Activated CD4-positive, alpha-beta T cell treated with anti-CD3 and anti-CD28 coated beads, Interleukin-2, amount 10 ng/mL, durations not matched to agents 24 days and 14 days (primary cell): ENCODE results near the gene DGKB. TPM values are rescaled to one million over a fixed set of nuclear protein-coding genes. Genes with fewer than 3 reads are reported as not detected.

ENCODE experiments used
- DNase-seq: peaks from one replicate; pipeline ENCODE4 v3.0.0; 2022
- H3K27ac Mint-ChIP-seq: one replicate; pipeline ENCODE4 v1.8.0; 2022; ENCODE audit warnings: mild to moderate bottlenecking, mixed read lengths
- H3K27me3 Mint-ChIP-seq: one replicate; pipeline ENCODE4 v1.8.0; 2022; ENCODE audit warnings: mixed read lengths
- H3K36me3 Mint-ChIP-seq: one replicate; pipeline ENCODE4 v1.8.0; 2022; ENCODE audit warnings: low read depth, mild to moderate bottlenecking, mixed read lengths
- H3K4me1 Mint-ChIP-seq: one replicate; pipeline ENCODE4 v1.8.0; 2021; ENCODE audit warnings: mixed read lengths
- H3K4me3 Mint-ChIP-seq: one replicate; pipeline ENCODE4 v1.8.0; 2022; ENCODE audit warnings: mild to moderate bottlenecking, moderate library complexity, mixed read lengths
- H3K9me3 Mint-ChIP-seq: one replicate; pipeline ENCODE4 v1.8.0; 2021; ENCODE audit warnings: mixed read lengths
- intact Hi-C: fragments of 100-400 bp; cut with micrococcal nuclease; formaldehyde crosslinking; loops from one replicate; pipeline ENCODE4 v1.15.1; 2023
- total RNA-seq: library from RNA; stranded (reverse); gene quantifications from 2 replicates; pipeline ENCODE4 v1.2.3, GENCODE V29; 2022

The DGKB gene
- total RNA-seq, 1 donor from 2014 or later: not detected

- intact Hi-C loops: loop anchor here (2.0 kb wide), 1 partner anchor 1411 kb away; no protein-coding TSS in a partner anchor
- peak; percentile 72 for DNase-seq
- Mint-ChIP-seq H3K9me3 (no peaks in the 10 kb centered on the region), H3K27ac (no peak overlapping the region), H3K27me3 (no peaks in the 10 kb centered on the region), H3K4me1 (no peaks in the 10 kb centered on the region), H3K36me3 (no peaks in the 10 kb centered on the region), H3K4me3 (no peak overlapping the region)
Observed at GRCh38 chr7:14691597-14692203, 210.9 kb downstream of the DGKB start.

DNA sequence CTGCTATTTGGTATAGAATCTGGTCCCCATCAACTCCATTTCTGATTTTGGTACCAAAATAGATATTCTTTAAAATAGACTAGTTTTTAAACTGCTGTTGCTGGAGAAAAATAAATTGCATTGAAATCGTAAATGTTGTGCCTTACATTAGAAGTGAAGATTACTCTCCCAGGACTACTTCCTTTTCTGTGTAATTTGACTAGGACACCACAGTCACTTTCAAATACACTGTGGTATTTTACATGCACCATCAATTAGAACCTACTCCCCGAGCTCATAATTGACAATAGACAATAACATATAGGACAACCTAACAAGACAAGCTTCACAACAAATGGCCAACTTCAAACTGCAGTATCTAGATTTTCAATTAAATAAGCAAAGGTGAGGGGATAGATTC is 211.5 kb downstream of the DGKB start:
- Mint-ChIP-seq H3K4me1 (no peaks in the 10 kb centered on the region), H3K36me3 (no peaks in the 10 kb centered on the region), H3K27me3 (no peaks in the 10 kb centered on the region), H3K9me3 (no peaks in the 10 kb centered on the region), H3K27ac (no peak overlapping the region), H3K4me3 (no peak overlapping the region)
- intact Hi-C loops: loop anchor here (2.0 kb wide), 1 partner anchor 1410 kb away; no protein-coding TSS in a partner anchor
- no peak for DNase-seq

GRCh38 chr7:14690486-14690885 is 212.1 kb downstream of the DGKB start:
- no peaks in the 10 kb centered on the region for H3K9me3 Mint-ChIP-seq
- no peaks in the 10 kb centered on the region for H3K4me1 Mint-ChIP-seq
- H3K4me3 Mint-ChIP-seq: no peak overlapping the region
- no peak for DNase-seq
- no peak overlapping the region for H3K27ac Mint-ChIP-seq
- no peaks in the 10 kb centered on the region for H3K27me3 Mint-ChIP-seq
- intact Hi-C loops: loop anchor here (2.0 kb wide), 1 partner anchor 1410 kb away; no protein-coding TSS in a partner anchor
- H3K36me3 Mint-ChIP-seq: no peaks in the 10 kb centered on the region

- H3K4me1 Mint-ChIP-seq: no peaks in the 10 kb centered on the region
- H3K36me3 Mint-ChIP-seq: no peaks in the 10 kb centered on the region
Observed at GRCh38 chr7:14690075-14690474, 212.5 kb downstream of the DGKB start.

GRCh38 chr7:14688208-14688607 is 214.3 kb downstream of the DGKB start:
- Mint-ChIP-seq H3K4me1 (no peaks in the 10 kb centered on the region), H3K9me3 (no peaks in the 10 kb centered on the region), H3K27ac (no peak overlapping the region), H3K4me3 (no peak overlapping the region), H3K36me3 (no peaks in the 10 kb centered on the region), H3K27me3 (no peaks in the 10 kb centered on the region)
- intact Hi-C loops: no loop called here
- DNase-seq: no peak

More at GRCh38 chr7:14690075-14690474, 212.5 kb downstream of the DGKB start:
- Mint-ChIP-seq H3K9me3 (no peaks in the 10 kb centered on the region), H3K27me3 (no peaks in the 10 kb centered on the region), H3K4me3 (no peak overlapping the region), H3K27ac (no peak overlapping the region)
- intact Hi-C loops: loop anchor here (2.0 kb wide), 1 partner anchor 1409 kb away; no protein-coding TSS in a partner anchor
- no peak for DNase-seq

- no peaks in the 10 kb centered on the region for H3K9me3 Mint-ChIP-seq
- no peak for DNase-seq
- no peaks in the 10 kb centered on the region for H3K27me3 Mint-ChIP-seq
- no peaks in the 10 kb centered on the region for H3K36me3 Mint-ChIP-seq
- H3K4me3 Mint-ChIP-seq: no peak overlapping the region
- no peaks in the 10 kb centered on the region for H3K4me1 Mint-ChIP-seq
- intact Hi-C loops: no loop called here
- H3K27ac Mint-ChIP-seq: no peak overlapping the region
Observed at GRCh38 chr7:14687777-14688176, 214.8 kb downstream of the DGKB start.

DNA sequence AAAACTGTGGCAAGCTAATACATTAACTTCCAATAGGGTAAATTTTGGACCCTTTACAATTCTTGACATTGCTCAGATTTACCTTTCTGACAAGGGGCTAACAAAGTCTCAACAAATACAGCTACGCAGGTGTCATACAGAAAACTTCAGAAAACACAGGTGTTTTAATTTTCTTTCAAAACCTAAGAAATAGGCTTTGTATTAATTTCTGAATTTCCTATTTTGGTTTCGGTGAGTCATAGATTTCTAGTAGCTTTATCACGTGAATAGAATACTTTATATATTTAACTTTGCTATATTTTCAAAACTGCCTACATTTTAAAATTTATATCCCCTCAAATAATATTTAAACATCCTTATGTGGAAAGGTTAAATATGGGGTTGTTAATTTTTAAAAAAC is 215.3 kb downstream of the DGKB start:
- Mint-ChIP-seq H3K4me1 (no peaks in the 10 kb centered on the region), H3K27ac (no peak overlapping the region), H3K4me3 (no peak overlapping the region), H3K27me3 (no peaks in the 10 kb centered on the region), H3K36me3 (no peaks in the 10 kb centered on the region), H3K9me3 (no peaks in the 10 kb centered on the region)
- intact Hi-C loops: no loop called here
- DNase-seq: no peak

DNA sequence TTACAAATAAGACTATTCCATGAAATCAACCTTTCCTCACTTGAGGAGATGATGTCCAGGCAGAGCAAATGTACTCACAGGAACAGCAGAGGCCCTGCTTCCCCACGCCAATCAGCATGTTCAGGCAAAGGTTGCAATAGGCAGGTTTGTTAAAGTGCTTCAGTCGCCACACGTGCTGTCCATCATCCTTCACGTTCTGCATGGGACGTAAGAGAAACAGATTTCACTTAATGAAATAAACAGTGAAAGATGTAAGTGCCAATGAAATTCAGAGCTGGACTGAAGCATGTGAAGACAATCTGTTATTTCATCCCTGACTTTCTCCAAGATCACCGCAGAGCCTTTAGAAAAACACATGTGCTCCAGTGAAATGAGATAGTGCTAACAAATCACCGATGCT is 217.4 kb downstream of the DGKB start:
- Mint-ChIP-seq H3K4me3 (no peak overlapping the region), H3K4me1 (no peaks in the 10 kb centered on the region), H3K27ac (no peak overlapping the region), H3K9me3 (no peaks in the 10 kb centered on the region), H3K27me3 (no peaks in the 10 kb centered on the region), H3K36me3 (no peaks in the 10 kb centered on the region)
- DNase-seq: no peak
- intact Hi-C loops: no loop called here

GRCh38 chr7:14682910-14683465 is 219.6 kb downstream of the DGKB start:
- H3K27me3 Mint-ChIP-seq: no peaks in the 10 kb centered on the region
- H3K27ac Mint-ChIP-seq: no peak overlapping the region
- H3K4me3 Mint-ChIP-seq: no peak overlapping the region
- intact Hi-C loops: no loop called here
- no peaks in the 10 kb centered on the region for H3K36me3 Mint-ChIP-seq
- no peak for DNase-seq
- no peaks in the 10 kb centered on the region for H3K9me3 Mint-ChIP-seq
- no peaks in the 10 kb centered on the region for H3K4me1 Mint-ChIP-seq

- DNase-seq: no peak
- no peaks in the 10 kb centered on the region for H3K9me3 Mint-ChIP-seq
- intact Hi-C loops: no loop called here
- H3K4me1 Mint-ChIP-seq: no peaks in the 10 kb centered on the region
- no peak overlapping the region for H3K27ac Mint-ChIP-seq
- H3K27me3 Mint-ChIP-seq: no peaks in the 10 kb centered on the region
- H3K4me3 Mint-ChIP-seq: no peak overlapping the region
- H3K36me3 Mint-ChIP-seq: no peaks in the 10 kb centered on the region
Observed at GRCh38 chr7:14676896-14677295, 225.7 kb downstream of the DGKB start.

DNA sequence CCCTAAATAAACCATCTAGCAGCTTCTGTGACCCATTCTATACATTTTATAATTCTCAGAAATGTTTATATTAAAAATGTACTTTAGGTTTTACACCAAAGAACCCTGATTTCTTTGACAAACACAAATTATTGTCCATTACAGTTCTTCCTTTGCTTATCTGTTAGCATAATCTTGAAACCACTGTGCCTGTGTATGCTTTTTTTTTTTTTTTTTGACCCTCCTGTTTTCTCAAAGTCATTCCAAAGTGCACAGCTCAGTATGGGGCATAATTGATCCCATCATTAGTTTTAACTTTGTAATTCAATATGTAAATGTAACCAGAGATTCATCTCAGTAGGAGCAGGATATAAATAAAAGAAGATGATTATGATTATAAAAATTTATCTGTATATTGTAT is 229.3 kb downstream of the DGKB start:
- Mint-ChIP-seq H3K27me3 (no peaks in the 10 kb centered on the region), H3K36me3 (no peaks in the 10 kb centered on the region), H3K4me1 (no peaks in the 10 kb centered on the region), H3K9me3 (no peaks in the 10 kb centered on the region), H3K4me3 (no peak overlapping the region), H3K27ac (no peak overlapping the region)
- DNase-seq: no peak
- intact Hi-C loops: no loop called here

GRCh38 chr7:14666913-14667312 is 235.6 kb downstream of the DGKB start:
- Mint-ChIP-seq H3K4me1 (no peaks in the 10 kb centered on the region), H3K27me3 (no peaks in the 10 kb centered on the region), H3K27ac (no peak overlapping the region), H3K4me3 (no peak overlapping the region), H3K36me3 (no peaks in the 10 kb centered on the region), H3K9me3 (no peaks in the 10 kb centered on the region)
- no peak for DNase-seq
- intact Hi-C loops: no loop called here

- Mint-ChIP-seq H3K4me1 (no peaks in the 10 kb centered on the region), H3K4me3 (no peak overlapping the region)
Observed at GRCh38 chr7:14666304-14666703, 236.2 kb downstream of the DGKB start.

GRCh38 chr7:14639801-14640200 is 262.8 kb downstream of the DGKB start:
- Mint-ChIP-seq H3K27me3 (no peaks in the 10 kb centered on the region), H3K27ac (no peak overlapping the region), H3K4me3 (no peak overlapping the region), H3K9me3 (peaks cover under 1% of the 10 kb centered on the region), H3K4me1 (no peaks in the 10 kb centered on the region), H3K36me3 (no peaks in the 10 kb centered on the region)
- DNase-seq: no peak
- intact Hi-C loops: no loop called here

More at GRCh38 chr7:14666304-14666703, 236.2 kb downstream of the DGKB start:
- Mint-ChIP-seq H3K9me3 (no peaks in the 10 kb centered on the region), H3K27ac (no peak overlapping the region), H3K36me3 (no peaks in the 10 kb centered on the region), H3K27me3 (no peaks in the 10 kb centered on the region)
- intact Hi-C loops: no loop called here
- no peak for DNase-seq

DNA sequence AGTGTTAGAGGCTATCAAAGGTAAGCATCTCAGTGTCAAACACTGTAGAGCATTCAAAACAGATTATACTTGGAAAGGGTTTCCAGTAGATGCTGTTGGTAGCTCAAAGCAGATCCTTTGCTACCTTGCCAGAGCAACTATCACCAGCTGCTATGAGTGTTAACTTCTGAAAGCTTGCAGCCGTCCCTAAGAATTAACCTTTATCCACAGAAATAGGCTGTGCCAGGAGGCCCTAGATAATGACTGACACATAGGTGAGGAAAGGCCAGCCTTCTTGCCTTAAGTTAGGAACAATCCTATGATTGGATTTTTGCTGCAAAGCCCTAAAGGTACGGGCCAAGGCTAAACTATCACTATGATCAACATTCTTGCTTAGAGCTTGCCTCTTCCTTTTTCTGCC is 263.2 kb downstream of the DGKB start:
- no peak for DNase-seq
- no peak overlapping the region for H3K27ac Mint-ChIP-seq

More for the DNA sequence above, 263.2 kb downstream of the DGKB start:
- Mint-ChIP-seq H3K27me3 (no peaks in the 10 kb centered on the region), H3K9me3 (no peaks in the 10 kb centered on the region), H3K36me3 (no peaks in the 10 kb centered on the region), H3K4me3 (no peak overlapping the region), H3K4me1 (no peaks in the 10 kb centered on the region)
- intact Hi-C loops: no loop called here
